ENCODE data around the gene ZNF664.

The ZNF664 gene

GRCh38 chr12:124059752-124060151 lies 86.7 kb downstream of the ZNF664 start:
- DNase-seq (ENCODE audit: low read depth in 2 of 3, low spot score in 1 of 3): no peak
